SH-SY5Y (cell line): ENCODE data around the gene MAP2.

Experiments used
- GATA2 ChIP-seq: IDR thresholded peaks from 2 replicates; pipeline ENCODE4 v1.6.1; 2011; ENCODE audit warnings: mild to moderate bottlenecking, low read depth, low read length
- GATA3 ChIP-seq: IDR thresholded peaks from 2 replicates; pipeline ENCODE4 v1.6.1; 2011; ENCODE audit warnings: low read depth, mild to moderate bottlenecking, low read length, moderate library complexity

DNA sequence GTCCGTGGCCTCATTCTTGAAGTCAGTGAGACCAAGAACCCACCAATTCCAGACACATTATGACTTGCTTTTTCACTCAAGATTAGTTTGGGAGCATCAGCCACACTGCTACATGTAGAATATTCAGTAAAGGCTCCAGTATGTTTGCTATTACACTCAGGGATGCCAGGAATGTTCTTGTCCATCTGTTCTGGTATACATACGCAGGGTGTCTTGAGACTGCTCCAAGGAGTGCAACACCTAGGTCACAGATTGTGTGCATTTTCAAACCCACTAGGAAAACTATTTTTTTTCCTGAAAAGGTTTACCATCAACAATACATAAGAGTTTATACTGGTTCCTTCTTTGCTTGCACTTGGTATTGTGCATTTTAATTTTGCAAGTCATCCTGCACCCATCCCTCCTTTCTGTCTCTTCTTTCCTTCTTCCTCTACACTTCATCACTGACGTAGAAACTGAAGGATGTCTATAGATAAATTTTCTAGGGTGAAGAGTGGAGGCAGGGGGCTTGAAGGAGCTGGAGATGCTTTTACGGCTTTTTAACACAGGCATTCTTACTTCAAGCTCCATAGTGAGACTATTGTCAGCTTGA, 35.3 kb upstream of the MAP2 start:
- TF ChIP-seq GATA2, result no peak
- TF ChIP-seq GATA3, result no peak
